Astrocyte (in vitro differentiated cells and primary cell): ENCODE results near the gene LMF1.

Experiments
- EZH2 ChIP-seq: IDR thresholded peaks from 2 replicates; pipeline ENCODE4 v1.6.1; 2012; ENCODE audit warnings: mild to moderate bottlenecking, low read length, inconsistent platforms; ENCODE audit not compliant: insufficient read depth
- TF ChIP-seq, protein P1 (sequence below): IDR thresholded peaks from 2 replicates; pipeline ENCODE4 v1.5.1; 2011; ENCODE audit warnings: low read depth, mild to moderate bottlenecking, inconsistent platforms, low read length, moderate library complexity; ENCODE audit not compliant: insufficient read depth

DNA sequence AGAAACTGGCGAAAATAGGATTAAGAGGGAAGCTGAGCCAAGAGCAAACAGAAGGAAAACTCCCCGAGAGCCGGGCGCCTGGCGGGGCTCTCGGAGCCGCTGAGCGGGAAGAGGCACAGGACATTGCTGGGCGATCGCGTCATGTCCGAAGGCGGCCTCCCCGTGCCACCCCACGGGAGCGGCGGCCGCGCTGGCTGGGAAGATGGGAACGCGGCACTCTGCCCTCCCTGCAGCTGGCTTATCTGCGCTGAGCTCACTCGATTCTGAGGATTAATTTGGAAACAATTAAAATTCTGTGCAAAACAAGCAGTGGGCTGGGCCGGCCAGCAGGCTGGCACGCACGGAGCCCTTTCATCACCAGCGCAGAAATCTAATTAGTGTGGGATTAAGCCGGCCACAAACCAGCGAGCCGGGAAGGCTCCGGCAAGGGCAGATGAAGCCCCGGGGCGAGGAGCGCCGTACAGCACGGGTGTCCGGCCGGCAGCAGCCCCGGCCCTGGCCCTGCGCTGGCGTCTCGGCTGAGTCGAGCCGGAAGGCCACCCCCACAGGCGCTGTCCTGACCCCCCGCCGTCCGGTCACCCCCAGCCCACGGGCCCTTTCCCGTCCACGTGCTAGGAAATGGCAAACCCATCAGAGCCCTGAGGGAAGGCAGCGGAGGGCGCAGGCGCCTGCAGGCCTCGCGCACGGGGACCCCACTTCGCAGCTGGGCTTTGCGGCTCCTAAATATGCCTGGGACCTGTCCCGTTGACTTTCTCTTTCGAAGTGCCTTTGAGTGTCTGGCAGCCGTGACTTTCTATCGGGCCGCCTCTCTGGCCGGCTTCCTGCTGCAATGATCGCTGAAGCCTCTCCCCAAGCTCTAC is 48.7 kb upstream of the LMF1 start:
- TF ChIP-seq EZH2: no peak
- TF ChIP-seq, protein P1, sequence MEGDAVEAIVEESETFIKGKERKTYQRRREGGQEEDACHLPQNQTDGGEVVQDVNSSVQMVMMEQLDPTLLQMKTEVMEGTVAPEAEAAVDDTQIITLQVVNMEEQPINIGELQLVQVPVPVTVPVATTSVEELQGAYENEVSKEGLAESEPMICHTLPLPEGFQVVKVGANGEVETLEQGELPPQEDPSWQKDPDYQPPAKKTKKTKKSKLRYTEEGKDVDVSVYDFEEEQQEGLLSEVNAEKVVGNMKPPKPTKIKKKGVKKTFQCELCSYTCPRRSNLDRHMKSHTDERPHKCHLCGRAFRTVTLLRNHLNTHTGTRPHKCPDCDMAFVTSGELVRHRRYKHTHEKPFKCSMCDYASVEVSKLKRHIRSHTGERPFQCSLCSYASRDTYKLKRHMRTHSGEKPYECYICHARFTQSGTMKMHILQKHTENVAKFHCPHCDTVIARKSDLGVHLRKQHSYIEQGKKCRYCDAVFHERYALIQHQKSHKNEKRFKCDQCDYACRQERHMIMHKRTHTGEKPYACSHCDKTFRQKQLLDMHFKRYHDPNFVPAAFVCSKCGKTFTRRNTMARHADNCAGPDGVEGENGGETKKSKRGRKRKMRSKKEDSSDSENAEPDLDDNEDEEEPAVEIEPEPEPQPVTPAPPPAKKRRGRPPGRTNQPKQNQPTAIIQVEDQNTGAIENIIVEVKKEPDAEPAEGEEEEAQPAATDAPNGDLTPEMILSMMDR: no peak
